NCI-H748 (cell line): ENCODE data around the gene EXOC7.
"Not testable (repeated sequence)": the region's sequence is repeated elsewhere in the genome, so short reads cannot be mapped to it uniquely, and the experiment has no call there.

Experiments
- DNase-seq: peaks from one replicate; lab custom pipeline; 2025; ENCODE audit not compliant: unreplicated experiment; lab: John Stamatoyannopoulos, UW

The EXOC7 gene

DNA sequence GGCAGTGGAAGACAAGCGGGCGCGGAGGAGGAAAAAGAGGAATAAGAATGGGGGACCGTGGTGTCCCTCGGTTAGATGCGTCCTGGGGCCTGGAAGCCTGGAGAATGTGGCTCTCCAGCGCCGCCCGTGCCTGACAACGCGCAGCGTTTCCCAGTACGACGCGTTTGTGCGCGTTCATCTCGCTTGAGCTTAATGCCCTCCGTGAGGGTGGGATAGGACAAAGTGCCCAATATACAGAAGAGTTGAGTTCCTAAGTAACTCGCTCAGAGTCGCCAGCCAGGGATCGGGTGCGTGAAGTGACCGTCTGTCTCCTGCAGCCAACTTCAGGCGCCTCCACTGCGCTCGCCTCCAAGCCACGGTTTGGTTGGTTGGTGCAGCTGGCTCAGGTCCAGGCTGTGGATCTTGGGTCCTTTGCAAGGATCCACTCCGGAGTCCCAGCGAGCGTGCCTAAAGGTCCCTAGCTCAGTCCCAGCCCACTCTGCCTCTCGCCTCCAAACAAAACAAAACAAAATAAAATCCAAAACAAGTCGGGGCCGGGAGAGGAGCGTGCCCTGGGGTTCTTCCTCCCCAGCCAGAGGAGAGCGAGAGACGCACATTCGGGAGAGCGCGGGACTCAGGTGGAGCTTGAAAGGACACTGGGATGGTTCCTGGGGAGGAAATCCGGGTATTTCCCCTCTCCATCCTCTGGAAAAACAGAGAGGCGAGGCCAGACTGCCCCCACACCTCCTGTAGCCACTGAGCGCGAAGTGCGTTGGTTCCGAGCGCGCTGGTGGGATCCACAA lies 28.0 kb downstream of the EXOC7 start:
- peak; percentile 51 for DNase-seq

DNA sequence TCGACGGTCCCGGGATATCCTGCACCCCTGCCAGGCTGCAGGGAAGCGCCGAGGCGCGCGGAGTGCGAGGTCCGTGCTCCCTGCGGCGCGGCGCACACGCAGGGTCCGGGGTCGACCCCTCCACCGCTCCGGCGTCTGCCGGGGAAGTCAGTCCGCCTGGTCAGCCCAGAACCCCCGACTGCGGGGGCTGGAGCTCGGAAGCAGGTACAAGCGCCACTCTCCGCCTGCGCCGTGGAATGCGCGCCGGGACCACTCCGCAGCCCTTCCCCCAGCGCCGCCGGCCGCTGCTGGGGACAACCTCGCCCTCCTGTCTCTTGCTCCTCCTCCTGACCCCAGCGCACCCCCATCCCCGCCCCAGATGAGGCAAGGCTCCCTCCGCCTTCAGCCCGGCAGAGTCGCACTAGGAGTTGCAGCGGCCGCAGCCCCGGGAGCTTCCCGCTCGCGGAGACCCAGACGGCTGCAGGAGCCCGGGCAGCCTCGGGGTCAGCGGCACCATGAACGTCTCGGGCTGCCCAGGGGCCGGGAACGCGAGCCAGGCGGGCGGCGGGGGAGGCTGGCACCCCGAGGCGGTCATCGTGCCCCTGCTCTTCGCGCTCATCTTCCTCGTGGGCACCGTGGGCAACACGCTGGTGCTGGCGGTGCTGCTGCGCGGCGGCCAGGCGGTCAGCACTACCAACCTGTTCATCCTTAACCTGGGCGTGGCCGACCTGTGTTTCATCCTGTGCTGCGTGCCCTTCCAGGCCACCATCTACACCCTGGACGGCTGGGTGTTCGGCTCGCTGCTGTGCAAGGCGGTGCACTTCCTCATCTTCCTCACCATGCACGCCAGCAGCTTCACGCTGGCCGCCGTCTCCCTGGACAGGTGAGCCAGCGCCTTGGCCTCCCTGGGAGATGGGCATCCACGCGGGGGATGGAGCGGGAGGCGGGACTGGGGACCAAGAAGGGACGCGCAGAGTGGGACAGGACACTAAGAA lies 28.9 kb downstream of the EXOC7 start, which contains the start of gene GALR2:
Gene GALR2, plus strand, starts transcription at position 392 of the 974 bp plus-strand sequence. Its CDS starts 103 bp downstream, at position 495.
- peak; percentile 10 for DNase-seq

DNA sequence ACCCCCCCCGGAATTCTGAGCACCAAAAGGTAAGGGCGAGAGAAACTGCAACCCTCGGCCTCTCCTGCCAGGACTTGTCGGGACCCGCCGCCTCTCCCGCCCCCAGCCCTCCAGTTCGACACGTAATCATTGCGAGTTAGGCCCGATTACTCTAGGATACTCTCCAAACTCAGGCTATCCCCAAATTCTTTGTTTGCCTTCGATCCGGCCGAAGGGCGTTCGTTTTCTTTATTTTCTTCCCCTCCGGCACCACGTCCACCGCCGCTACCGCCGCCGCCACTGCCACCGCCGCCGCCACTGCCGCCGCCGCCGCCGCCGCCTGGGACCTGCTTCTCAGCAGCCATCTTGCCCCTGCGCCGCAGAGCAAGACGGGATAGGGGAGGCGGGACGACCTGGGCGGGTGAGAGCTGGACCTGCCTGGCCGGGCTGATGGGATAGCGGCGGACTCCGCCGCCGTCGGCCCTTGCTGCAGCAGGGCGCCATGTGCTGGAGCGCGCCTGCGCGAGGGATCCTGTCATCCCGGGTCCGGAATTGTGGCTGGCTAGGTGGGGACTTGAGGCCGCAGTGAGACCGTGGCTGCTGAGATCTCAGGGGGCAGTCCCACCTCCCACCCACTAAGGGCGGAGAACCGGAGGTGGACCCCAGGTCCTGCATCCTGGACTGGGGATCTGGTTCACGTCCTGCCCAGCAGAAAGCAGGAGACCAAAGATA lies 31.3 kb downstream of the EXOC7 start, which contains the start of gene SRP68:
Gene SRP68, minus strand, starts transcription at position 370 of the 711 bp plus-strand sequence. Its CDS starts 26 bp downstream, at position 344.
- DNase-seq, result peak; percentile 89

DNA sequence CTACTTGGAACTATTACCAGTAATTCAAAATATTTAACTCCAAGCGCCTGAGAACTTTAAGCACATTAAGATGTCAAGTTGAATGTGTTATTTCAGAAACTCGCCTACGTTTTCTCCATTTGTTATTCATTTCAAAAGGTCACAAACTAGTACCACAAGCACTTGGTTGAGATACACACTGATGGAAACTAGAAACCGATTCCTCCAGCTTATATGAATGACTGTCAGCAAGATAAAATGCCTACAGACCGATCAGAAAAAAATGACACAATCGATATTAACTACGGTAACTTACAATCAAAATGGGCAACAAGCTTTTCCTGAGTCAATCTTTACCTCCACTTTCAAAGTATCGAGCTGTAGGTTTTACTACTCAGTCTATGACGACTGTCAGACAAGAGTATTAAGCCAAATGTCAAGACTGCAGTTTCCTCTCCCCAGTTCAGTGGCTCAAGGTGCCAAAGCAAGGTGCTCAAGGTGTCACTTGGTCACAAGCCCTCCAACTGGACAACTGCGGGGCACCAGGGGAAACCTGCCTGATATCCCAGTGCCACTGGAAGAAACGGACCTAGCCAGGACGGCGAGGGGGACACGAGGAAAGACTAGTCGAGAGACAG lies 31.9 kb downstream of the EXOC7 start:
- no peak for DNase-seq

DNA sequence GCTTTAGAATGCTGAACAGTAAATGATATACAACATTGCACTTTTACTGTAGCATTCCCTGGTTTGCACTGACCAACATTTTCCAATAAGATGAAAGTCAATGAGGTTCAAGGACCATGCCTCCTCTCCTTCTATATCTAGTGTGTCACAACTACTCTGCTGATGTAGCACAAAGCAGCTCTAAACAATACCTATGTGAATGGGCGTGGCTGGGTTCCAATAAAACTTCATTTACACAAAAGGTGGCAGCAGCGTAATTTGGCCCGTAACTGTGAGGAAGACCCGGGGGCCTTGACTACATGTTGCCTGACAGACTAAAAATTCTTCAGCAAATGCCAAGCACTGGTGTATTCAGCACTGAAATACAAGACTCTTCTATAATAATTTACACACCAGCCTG lies 37.8 kb downstream of the EXOC7 start:
- DNase-seq, result no peak

DNA sequence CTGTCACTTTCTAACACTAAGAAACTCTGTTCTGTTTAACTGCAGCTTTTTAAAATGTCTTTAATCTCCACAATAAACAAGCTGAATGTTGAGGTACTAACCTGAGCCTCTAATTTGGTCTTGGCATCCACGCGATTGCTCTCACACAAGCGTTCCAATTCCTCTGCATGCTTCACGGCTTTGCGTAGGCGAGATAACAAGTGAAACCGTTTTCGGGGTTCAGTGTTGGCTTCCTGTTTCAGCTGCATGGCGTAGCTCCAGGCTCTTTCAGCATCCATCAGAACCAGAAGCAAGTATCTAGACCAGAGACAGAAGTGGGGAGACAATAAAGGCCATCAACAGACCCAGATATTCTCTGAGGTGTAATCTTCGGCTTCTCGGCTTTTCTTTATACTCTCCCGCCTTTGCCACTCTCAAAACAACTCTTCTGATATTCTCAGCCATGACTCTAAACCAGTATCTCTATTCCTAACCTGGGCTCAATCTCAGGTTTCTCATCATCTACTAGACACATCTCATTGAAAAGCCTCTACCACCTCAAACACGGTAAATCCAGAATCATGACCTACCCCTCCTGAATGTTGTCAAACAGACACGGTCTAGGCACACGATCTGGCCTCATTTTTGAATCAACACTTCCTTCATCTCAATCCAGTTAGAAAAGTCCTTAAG lies 39.6 kb downstream of the EXOC7 start:
- no peak for DNase-seq

DNA sequence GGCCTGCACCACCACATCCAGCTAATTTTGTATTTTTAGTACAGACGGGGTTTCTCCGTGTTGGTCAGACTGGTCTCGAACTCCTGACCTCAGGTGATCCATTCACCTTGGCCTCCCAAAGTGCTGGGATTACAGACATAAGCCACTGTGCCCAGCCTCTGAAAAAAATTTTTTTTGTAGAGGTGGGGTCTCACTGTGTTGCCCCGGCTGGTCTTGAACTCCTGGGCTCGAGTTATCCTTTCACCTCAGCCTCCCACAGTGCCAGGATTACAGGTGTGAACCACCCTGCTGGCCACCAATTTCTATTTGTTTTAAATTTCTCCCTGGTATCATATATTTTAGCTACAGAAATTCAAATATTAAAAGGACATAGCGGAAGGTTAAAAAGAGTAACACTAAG lies 45.3 kb downstream of the EXOC7 start:
- not testable (repeated sequence) for DNase-seq

DNA sequence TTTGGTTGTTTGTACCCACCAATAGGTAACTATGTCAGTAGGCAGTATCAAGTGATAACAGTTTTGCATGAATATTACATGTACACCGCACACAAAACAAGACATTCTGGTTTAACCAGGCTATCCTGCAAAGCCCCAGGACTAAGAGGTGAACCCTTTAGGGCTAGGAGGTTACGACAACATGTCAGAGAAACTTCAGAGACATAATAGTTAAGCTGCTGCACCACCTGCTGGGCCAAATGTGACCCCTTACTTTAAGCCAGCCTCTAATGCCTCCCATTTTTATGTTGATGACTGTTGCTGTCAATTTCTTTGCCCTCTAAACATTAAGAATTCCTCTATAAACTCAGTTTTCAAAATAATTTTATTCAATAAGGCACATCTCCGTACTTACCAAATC lies 46.7 kb downstream of the EXOC7 start:
- no peak for DNase-seq

DNA sequence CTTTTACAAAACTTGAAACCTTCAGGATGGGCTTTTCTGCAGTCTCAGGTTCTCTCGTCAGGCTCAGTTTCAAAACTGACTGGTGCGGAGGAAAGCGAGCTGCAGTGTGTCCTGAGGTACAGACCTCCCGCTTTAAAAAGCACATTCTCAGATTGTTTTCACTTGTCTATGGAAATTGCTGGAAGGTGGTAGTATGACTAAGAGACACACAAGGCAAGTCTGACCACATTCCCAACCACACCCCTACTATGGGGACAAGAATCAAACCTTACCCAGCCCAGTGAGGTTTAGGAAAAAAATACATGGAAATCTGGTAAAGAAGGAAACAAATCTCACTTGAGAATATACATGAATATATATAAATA lies 49.5 kb downstream of the EXOC7 start:
- DNase-seq, result no peak

DNA sequence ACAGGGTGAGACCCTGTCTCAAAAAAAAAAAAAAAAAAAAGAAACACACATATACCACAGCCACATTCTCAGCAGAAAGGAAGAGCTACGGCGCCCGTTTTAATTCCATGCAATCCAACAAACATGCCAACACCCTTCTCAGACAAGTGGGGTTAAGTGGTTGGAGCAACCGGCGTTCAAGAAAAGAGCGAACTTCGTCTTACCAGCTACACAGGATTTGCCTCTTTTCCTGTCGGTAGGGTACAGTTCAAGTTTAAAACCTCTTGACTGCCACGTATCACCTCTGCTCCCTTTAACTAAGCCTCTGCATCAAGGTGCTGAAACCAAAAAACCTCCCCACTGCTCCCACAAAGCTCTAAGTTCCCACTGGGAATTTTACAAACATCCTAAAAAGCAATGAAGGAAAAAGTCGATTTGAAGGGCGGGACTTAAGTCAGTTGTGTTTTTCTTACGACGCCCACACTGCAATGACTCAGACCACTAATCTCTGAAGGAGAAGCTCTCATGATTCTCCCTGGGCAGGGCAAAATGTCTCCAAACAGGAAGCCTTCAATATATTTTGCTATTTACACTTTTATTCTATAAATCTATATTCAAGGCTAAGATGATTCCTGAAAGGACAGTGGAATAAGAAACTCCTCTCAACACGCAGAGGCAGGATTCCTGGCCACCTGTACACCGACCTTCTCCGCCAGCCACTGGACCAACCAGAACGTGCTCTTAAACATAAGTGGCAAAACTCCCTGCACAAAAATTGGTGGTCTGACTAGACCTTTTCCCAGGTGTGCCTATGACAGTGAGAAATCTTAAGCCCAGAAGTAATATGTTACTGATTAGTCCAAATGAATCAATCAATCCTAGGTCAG lies 50.1 kb downstream of the EXOC7 start:
- DNase-seq, result no peak

DNA sequence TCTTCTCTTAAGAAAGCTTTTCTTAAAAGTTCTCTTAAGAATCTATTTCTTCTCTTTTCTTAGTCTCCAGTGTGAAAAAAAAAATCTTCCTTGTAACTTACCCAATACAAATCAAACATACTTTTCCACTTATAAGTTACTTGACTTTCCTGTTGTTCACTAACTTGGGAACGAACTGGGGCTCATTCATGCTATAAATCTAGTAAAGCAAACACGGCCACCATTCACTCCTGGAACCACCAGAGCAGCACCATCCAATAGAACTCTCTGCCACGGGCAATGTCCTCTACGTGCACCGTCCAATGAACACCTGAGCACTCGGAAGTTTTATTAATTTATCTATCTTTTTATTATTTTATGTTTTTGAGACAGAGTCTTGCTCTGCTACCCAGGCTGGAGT lies 52.0 kb downstream of the EXOC7 start:
- DNase-seq, result no peak

DNA sequence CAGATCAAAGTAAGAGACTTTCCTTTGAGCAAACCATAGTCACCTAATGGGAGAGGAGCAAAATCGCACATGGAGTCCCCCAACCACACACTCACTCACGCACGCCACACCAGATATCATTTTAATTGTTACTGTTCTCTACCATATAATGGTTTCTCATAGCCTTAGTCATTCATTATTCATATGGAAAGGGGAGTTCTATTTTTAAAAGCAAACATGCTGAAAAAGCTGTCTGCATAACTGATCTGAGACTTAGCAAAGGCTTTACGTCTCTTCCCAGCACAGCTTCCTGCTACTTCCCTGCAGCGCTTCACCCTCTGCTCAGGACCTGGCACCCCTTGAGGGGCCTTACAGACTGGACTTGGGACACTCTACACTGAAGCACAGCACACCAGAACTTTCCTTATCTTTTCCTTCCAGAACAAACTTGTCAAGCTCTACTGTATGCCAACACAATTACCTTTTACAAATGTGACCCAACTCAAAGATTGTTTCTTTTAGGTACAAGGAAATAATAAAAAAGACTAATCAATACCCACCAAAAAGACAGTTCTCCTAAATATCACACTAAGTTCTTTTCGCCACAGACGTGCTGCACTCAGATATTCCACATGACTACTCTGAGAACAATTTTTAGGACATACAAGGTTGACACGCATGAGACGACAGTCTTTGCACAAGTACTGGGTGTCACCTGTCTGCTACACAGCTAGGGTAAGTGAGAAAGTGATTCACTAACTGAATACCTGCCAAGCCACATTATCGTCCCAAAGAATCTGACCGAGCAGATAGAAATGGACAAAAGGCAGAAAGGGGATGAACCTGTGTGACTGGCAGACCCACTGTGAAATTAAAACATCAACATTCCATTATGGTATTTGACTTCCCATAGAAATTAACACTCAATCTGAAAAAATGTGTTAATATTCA lies 52.8 kb downstream of the EXOC7 start:
- no peak for DNase-seq

DNA sequence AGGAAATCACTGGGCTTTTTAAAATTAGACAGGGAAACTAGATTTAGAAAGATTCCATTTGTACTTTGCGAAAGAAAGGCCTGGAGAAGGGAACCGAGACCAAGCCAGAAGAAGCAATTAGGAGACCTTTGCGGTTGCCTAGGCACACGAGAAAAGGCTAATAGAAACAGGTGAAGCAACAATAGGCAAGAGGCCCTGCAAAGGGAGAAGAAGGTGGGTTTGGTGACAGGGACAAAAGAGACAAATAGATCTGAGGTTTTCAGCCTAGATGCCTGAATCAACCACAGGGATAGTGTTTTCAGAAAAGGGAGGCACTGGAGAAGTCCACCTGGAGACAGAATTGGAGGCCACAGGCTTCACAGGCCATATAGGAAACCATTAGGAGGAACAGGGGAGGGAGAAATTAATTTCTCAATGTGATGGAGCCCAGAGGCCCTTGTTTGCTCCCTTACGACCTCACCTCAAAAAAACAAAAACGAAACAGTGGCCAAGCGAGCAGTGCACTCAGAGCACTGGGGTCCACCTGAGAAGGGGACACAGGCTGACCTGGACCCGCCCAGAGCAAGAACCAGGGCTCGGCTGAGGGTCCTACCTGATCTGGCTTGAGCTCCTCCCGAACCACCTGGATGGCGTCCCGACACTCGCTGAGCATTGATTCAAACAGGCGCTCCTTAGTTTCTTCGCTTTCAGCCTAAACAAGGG lies 53.6 kb downstream of the EXOC7 start:
- no peak for DNase-seq

DNA sequence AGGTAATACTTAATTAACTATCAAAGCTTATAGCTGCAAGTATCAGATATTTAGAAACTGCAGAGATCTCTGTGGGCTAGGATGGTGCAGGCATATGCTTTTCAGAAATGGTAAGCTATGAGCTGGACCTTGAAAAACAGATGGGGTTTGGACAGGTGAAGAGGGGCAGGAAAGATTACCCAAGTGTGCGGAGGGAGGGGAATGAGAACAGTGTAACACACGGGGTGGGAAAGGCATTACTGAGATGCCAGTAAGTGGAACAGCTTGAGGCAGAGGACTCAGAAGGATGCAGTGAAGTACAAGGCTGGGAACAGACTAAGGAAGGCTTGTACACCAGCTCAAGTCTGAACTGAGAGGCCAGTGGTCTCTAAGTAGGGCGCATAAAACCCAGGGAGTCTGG lies 54.3 kb downstream of the EXOC7 start:
- no peak for DNase-seq

DNA sequence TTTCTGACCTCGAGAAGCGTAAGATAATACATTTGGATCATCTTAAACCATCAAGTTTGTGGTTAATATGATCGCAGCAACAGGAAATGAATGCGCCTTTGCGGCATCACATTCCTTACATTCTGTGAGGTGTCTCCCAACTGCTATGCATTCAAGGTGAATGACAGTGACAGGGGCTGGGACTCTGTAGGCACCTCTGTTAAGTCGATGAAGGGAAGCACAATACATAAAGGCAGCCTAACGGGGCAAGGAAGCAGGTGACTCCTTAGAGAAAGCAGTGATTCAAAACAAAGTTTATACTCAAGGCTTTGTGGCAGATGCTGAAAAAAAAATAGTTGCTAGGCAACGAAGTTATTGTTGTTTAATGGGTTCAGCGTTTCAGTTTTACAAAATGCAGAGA lies 54.9 kb downstream of the EXOC7 start:
- no peak for DNase-seq

DNA sequence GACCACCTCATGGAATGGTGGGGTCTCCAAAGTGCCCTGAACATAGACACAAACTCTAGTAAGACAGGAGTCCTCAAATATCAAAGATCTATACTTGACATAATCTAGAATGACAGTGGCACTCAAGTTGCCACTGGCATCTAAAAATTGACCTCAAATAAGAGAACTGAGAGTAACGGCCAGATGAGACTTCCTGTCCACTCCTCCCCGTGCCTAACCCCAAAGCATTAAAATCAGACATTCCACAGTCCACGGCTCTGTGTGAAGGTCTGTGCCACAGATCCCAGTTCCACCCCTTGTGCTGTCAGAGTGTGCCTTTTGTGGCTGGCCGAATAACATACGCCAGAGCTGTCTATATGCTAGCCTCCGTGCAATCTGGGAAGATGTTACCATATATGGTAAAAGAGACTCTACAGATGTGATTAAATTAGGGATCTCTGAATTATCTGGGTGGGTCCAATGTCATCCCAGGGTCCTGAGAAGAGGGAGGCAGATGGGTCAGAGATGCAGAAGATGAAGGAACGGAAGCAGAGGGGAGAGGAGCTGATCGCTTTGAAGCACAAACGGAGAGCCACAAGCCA lies 55.5 kb downstream of the EXOC7 start:
- no peak for DNase-seq

DNA sequence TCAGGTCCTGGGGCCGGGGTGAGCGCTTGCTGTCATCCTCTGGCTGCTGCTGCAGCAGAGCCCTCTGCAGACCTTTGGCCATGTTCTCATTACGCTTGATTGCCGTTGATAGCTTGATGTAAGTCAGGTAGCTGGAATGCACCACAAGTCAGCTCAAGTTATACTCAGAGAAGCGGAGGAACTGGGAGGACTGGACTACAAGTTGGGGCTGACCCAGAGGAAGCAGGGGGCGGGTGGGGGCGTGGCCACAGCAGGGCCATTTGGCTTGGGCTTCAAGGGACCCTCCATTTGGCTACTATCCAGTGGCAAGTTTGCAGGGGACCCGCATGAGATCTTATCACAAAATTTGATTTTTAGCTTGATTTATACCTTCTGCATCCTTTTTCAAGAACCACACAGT lies 57.5 kb downstream of the EXOC7 start:
- no peak for DNase-seq
